ENCODE results near the gene PCNX3. TPM values are rescaled to one million over a fixed set of nuclear protein-coding genes. Genes with fewer than 3 reads are reported as not detected.
A peak's percentile ranks its signal among the peaks of the same experiment; 100 is the strongest.

The PCNX3 gene
- polyA plus RNA-seq, 1 experiment = 19.7 TPM

- TF ChIP-seq, protein P1, sequence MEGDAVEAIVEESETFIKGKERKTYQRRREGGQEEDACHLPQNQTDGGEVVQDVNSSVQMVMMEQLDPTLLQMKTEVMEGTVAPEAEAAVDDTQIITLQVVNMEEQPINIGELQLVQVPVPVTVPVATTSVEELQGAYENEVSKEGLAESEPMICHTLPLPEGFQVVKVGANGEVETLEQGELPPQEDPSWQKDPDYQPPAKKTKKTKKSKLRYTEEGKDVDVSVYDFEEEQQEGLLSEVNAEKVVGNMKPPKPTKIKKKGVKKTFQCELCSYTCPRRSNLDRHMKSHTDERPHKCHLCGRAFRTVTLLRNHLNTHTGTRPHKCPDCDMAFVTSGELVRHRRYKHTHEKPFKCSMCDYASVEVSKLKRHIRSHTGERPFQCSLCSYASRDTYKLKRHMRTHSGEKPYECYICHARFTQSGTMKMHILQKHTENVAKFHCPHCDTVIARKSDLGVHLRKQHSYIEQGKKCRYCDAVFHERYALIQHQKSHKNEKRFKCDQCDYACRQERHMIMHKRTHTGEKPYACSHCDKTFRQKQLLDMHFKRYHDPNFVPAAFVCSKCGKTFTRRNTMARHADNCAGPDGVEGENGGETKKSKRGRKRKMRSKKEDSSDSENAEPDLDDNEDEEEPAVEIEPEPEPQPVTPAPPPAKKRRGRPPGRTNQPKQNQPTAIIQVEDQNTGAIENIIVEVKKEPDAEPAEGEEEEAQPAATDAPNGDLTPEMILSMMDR (IDR thresholded peaks at IDR 0.05; ENCODE audit: insufficient read depth, low read depth, low read length) = no peak
- H3K36me3 ChIP-seq (ENCODE audit: control insufficient read depth, insufficient read depth, low read length) = peaks cover 13% of the 10 kb centered on the region
- no peaks in the 10 kb centered on the region for H3K27me3 ChIP-seq (ENCODE audit: control insufficient read depth, insufficient read depth, low read length)
- DNase-seq (ENCODE audit: low read depth) = no peak
- H3K4me3 ChIP-seq (ENCODE audit: low read depth, low read length) = peak overlapping the region; percentile 59; the same call in 1 of the 2 replicates
- ChIA-PET POLR2A (no interaction called here), CTCF (interaction anchor here (0.7 to 2.0 kb wide), 5 partner anchors 17 to 131 kb away, joined by 3 to 6 read pairs (median 4); no protein-coding TSS in a partner anchor)
Observed at GRCh38 chr11:65611758-65612603, 3.6 kb upstream of the PCNX3 start.

- POLR2A ChIA-PET = no interaction called here
- Histone ChIP-seq H3K27me3 (ENCODE audit: control insufficient read depth, insufficient read depth, low read length) (no peaks in the 10 kb centered on the region), H3K4me3 (ENCODE audit: low read depth, low read length) (peak overlapping the region; percentile 59), H3K36me3 (ENCODE audit: control insufficient read depth, insufficient read depth, low read length) (peaks cover 18% of the 10 kb centered on the region)
- CTCF ChIA-PET = interaction anchor here (1.2 to 1.9 kb wide), 4 partner anchors 18 to 72 kb away, joined by 3 to 6 read pairs (median 4); no protein-coding TSS in a partner anchor
- DNase-seq (ENCODE audit: low read depth) = no peak
- TF ChIP-seq, protein P1 (IDR thresholded peaks at IDR 0.05; ENCODE audit: insufficient read depth, low read depth, low read length) = no peak
Observed at GRCh38 chr11:65612691-65613090, 2.9 kb upstream of the PCNX3 start.

DNA sequence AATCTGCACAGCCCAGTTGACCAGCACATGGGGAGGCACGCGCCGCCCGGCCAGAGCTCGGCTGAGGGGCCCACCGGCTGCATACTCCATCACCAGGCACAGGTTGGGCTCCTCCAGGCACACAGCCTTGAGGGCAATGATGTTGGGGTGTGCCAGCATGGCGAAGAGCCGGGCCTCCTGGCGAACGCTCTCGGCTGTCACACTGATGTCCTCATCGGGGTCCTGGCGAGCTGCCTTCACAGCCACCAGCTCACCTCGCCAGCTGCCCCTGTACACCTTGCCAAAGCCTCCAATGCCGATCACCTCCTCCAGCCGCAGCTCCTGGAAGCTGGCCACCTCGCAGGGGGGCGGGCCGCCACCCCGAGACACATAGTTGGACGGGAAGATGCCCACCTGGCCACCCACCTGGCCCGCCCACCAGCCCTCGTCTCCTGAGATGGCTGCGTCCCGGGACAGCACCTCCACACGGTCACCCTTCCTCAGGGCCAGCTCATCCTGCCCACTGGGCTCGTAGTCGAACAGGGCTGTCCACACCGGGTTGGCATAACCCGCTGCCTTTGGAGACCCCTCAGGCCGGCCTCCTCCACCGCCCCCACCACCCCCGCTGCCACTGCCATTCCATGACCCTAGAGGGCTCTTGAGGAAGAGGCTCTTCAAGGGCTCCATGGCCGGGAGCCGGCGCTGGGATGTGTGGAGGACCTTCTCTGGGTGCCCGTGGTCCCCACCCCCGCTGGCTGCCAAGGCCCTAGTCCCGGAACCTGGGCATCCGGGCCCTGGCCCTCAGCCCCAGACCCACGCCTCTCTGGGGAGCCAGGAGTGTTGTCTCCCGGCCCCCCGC lies 2.3 kb upstream of the PCNX3 start:
- TF ChIP-seq, protein P1 (IDR thresholded peaks at IDR 0.05; ENCODE audit: insufficient read depth, low read depth, low read length) = no peak

GRCh38 chr11:65615950-65616574 lies 486 bp downstream of the PCNX3 start:
- CTCF ChIA-PET = interaction anchor here (0.7 to 1.4 kb wide), 7 partner anchors 9 to 45 kb away, joined by 3 to 7 read pairs (median 3); no protein-coding TSS in a partner anchor
- DNase-seq (ENCODE audit: low read depth) = no peak

More for the DNA sequence above, 2.3 kb upstream of the PCNX3 start:
- ChIA-PET POLR2A (interaction anchor here (0.6 kb wide), 1 partner anchor 11 kb away, joined by 5 read pairs; no protein-coding TSS in a partner anchor), CTCF (interaction anchor here (1.0 to 2.6 kb wide), 7 partner anchors 19 to 73 kb away, joined by 3 to 14 read pairs (median 4); no protein-coding TSS in a partner anchor)
- Histone ChIP-seq H3K4me3 (ENCODE audit: low read depth, low read length) (peak overlapping the region; percentile 59), H3K36me3 (ENCODE audit: control insufficient read depth, insufficient read depth, low read length) (peaks cover 19% of the 10 kb centered on the region), H3K27me3 (ENCODE audit: control insufficient read depth, insufficient read depth, low read length) (no peaks in the 10 kb centered on the region)
- DNase-seq (ENCODE audit: low read depth) = no peak

More at GRCh38 chr11:65615950-65616574, 486 bp downstream of the PCNX3 start:
- peak overlapping the region; percentile 76 for H3K4me3 ChIP-seq (ENCODE audit: low read depth, low read length)
- POLR2A ChIA-PET = interaction anchor here (0.9 to 1.0 kb wide), 3 partner anchors 44 to 194 kb away, joined by 3 to 7 read pairs (median 3); partner anchors contain the start of genes FAM89B, MALAT1 and NEAT1
- TF ChIP-seq, protein P1 (IDR thresholded peaks at IDR 0.05; ENCODE audit: insufficient read depth, low read depth, low read length) = no peak
- no peaks in the 10 kb centered on the region for H3K27me3 ChIP-seq (ENCODE audit: control insufficient read depth, insufficient read depth, low read length)
- peaks cover 38% of the 10 kb centered on the region for H3K36me3 ChIP-seq (ENCODE audit: control insufficient read depth, insufficient read depth, low read length)
